Measurements from ENCODE around the gene SMYD3.

Gene SMYD3

GRCh38 chr1:245763873-245764331 lies 743.2 kb downstream of the SMYD3 start:
- H3K9me3 Mint-ChIP-seq: peaks cover 3% of the 10 kb centered on the region
- H3K4me3 Mint-ChIP-seq: no peak overlapping the region
- DNase-seq: no peak
- H3K27ac Mint-ChIP-seq: no peak overlapping the region
- peaks cover 15% of the 10 kb centered on the region for H3K36me3 Mint-ChIP-seq (ENCODE audit: low read depth)
- TF ChIP-seq CTCF (IDR thresholded peaks at IDR 0.05): no peak
- peaks cover 52% of the 10 kb centered on the region for H3K4me1 Mint-ChIP-seq
- peaks cover 11% of the 10 kb centered on the region for H3K27me3 Mint-ChIP-seq (ENCODE audit: low read depth, poor library complexity)

GRCh38 chr1:245762396-245762910 lies 744.6 kb downstream of the SMYD3 start:
- no peak for TF ChIP-seq CTCF (IDR thresholded peaks at IDR 0.05)
- Mint-ChIP-seq H3K36me3 (ENCODE audit: low read depth) (peaks cover 8% of the 10 kb centered on the region), H3K4me1 (peaks cover 55% of the 10 kb centered on the region), H3K4me3 (no peak overlapping the region), H3K9me3 (peaks cover 6% of the 10 kb centered on the region), H3K27me3 (ENCODE audit: low read depth, poor library complexity) (peaks cover 11% of the 10 kb centered on the region), H3K27ac (no peak overlapping the region)
- DNase-seq: no peak

GRCh38 chr1:245760301-245760700 lies 746.8 kb downstream of the SMYD3 start:
- no peak for TF ChIP-seq CTCF (IDR thresholded peaks at IDR 0.05)
- Mint-ChIP-seq H3K27ac (no peak overlapping the region), H3K27me3 (ENCODE audit: low read depth, poor library complexity) (peaks cover 11% of the 10 kb centered on the region)

GRCh38 chr1:245754463-245754961 lies 752.6 kb downstream of the SMYD3 start:
- Mint-ChIP-seq H3K4me1 (peaks cover 36% of the 10 kb centered on the region), H3K27ac (no peak overlapping the region), H3K27me3 (ENCODE audit: low read depth, poor library complexity) (peaks cover 5% of the 10 kb centered on the region), H3K4me3 (no peak overlapping the region), H3K9me3 (peaks cover 36% of the 10 kb centered on the region), H3K36me3 (ENCODE audit: low read depth) (peaks cover 34% of the 10 kb centered on the region)
- TF ChIP-seq CTCF (IDR thresholded peaks at IDR 0.05): no peak
- DNase-seq: no peak

More at GRCh38 chr1:245760301-245760700, 746.8 kb downstream of the SMYD3 start:
- no peak for DNase-seq
- H3K9me3 Mint-ChIP-seq: peaks cover 20% of the 10 kb centered on the region
- no peak overlapping the region for H3K4me3 Mint-ChIP-seq
- H3K4me1 Mint-ChIP-seq: peaks cover 49% of the 10 kb centered on the region
- H3K36me3 Mint-ChIP-seq (ENCODE audit: low read depth): peaks cover 16% of the 10 kb centered on the region

GRCh38 chr1:245753807-245754206 lies 753.3 kb downstream of the SMYD3 start:
- Mint-ChIP-seq H3K4me3 (no peak overlapping the region), H3K27ac (no peak overlapping the region), H3K36me3 (ENCODE audit: low read depth) (peaks cover 37% of the 10 kb centered on the region), H3K27me3 (ENCODE audit: low read depth, poor library complexity) (no peaks in the 10 kb centered on the region), H3K9me3 (peaks cover 40% of the 10 kb centered on the region), H3K4me1 (peaks cover 33% of the 10 kb centered on the region)
- DNase-seq: no peak
- no peak for TF ChIP-seq CTCF (IDR thresholded peaks at IDR 0.05)

GRCh38 chr1:245752561-245752960 lies 754.5 kb downstream of the SMYD3 start:
- TF ChIP-seq CTCF (IDR thresholded peaks at IDR 0.05): no peak
- no peak for DNase-seq
- H3K4me3 Mint-ChIP-seq: no peak overlapping the region
- peak overlapping the region; percentile 84 for H3K27ac Mint-ChIP-seq
- H3K36me3 Mint-ChIP-seq (ENCODE audit: low read depth): peaks cover 39% of the 10 kb centered on the region
- H3K4me1 Mint-ChIP-seq: peaks cover 37% of the 10 kb centered on the region
- H3K9me3 Mint-ChIP-seq: peaks cover 42% of the 10 kb centered on the region
- H3K27me3 Mint-ChIP-seq (ENCODE audit: low read depth, poor library complexity): no peaks in the 10 kb centered on the region

All from nephron progenitor cell (in vitro differentiated cells).